GM19438 (cell line): ENCODE data around the gene CNTNAP2.

ENCODE experiments used
- ATAC-seq: cut with Tn5 transposase; IDR thresholded peaks from one replicate; pipeline ENCODE4 v1.9.1; 2021; ENCODE audit warnings: low read depth; ENCODE audit not compliant: unreplicated experiment

The CNTNAP2 gene

GRCh38 chr7:146960773-146961391 lies 844.3 kb downstream of the CNTNAP2 start:
- ATAC-seq = no peak

GRCh38 chr7:146961617-146962016 lies 845.0 kb downstream of the CNTNAP2 start:
- no peak for ATAC-seq

- ATAC-seq = no peak
Observed at GRCh38 chr7:146966274-146966673, 849.7 kb downstream of the CNTNAP2 start.

DNA sequence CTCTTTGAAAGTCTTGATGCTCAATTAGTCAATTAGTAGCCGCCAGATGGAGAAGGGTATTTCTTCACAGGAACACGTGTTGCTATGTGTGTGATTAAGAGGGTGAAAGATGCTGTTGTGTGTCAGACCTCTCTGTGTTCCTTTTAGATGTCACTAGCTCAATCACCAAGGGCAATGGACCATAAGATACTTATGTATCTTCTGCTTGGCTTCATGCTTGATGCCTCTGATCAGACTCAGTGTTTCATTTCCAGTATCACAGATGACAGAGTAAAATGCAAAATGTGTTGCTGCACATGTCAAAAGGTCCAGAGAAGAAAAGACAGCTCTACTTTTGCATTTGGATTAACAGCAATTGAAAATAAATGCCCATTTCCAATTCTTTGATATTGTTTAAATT lies 865.9 kb downstream of the CNTNAP2 start:
- no peak for ATAC-seq

DNA sequence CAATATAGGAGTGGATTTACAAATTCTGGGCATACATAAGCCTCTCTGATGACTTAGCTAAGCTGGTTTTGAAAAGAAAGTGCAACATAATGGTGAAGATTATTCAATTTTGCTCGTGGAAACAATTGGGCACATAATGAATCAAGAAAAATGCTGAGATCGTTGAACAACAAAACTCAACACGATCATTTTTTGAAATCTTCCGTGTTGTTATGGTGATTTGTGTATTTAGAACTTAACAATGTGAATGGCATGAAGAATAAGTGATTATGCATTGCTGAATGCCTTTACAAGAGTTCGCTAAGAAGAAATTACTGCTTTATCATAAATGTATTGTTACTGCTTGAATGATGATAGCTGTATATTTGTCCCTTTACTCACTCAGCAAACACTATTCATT lies 875.0 kb downstream of the CNTNAP2 start:
- ATAC-seq = no peak

GRCh38 chr7:146993764-146994163 lies 877.2 kb downstream of the CNTNAP2 start:
- no peak for ATAC-seq

DNA sequence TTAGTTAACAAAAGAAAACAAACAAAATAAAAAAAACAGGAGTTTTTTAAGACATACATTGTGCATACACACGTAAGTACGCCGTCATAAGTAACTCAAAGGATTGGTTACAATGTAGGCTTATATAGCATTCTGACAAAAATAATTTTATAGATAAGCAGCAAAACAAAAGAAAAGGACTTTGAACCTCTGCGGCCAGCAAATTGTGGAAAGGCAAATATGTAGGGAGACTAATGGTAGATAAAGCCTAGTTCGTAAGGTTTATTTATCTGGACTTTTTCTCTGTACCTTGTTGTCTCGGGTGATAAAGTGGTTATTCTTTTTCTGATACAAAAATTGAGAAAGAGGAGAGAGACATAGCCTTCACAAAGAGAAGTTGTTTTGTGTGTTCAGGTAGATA lies 891.9 kb downstream of the CNTNAP2 start:
- ATAC-seq = no peak

DNA sequence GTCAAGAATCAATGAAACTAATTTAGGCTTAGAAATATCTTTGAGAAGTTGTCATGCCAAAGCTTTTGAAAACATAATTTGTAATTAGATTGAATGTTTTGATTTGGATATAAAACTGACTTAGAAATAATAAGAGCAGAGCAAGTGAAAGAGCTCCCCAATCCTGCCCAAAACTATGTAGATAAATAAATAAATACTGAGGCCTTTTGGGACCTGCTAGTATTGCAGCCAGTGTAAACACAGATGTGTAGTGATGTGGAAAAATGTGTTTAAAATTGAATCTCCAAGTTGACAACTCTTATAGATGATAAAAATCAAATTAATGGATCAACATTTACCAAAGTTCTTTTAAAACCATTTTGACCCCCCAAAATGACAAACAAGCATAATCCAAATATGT lies 896.1 kb downstream of the CNTNAP2 start:
- no peak for ATAC-seq

- ATAC-seq = no peak
Observed at GRCh38 chr7:147013825-147014224, 897.2 kb downstream of the CNTNAP2 start.

DNA sequence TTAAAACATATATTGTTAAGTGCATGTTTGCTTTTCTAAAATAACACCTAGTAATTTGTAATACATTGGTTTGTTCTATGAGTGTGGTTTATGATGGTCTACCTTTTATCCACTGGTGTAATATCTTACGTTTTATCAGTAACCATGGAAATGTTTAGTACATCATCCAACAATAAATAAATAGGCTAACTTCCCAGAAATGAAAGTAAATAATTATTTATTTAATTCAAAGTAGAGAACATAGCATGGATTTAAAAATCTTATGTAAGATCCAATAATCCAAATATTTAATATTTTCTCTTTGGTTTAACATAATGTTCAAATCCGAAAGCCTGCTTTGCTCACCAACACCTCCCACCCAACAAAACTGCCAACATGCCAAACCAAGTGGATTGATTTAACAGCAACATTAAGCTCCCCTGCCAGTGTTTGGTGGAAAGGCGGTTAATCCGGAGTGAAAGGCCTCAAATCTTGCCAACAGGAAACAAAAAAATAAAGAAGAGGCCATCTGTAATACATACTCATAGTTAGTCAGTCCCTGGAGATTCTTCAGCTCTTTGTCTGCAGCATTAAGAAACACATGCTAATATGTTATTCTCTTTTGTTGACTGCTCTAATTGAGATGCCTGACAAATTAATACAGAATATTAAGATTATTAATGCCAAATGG lies 897.8 kb downstream of the CNTNAP2 start:
- no peak for ATAC-seq

GRCh38 chr7:147015999-147016398 lies 899.4 kb downstream of the CNTNAP2 start:
- no peak for ATAC-seq

DNA sequence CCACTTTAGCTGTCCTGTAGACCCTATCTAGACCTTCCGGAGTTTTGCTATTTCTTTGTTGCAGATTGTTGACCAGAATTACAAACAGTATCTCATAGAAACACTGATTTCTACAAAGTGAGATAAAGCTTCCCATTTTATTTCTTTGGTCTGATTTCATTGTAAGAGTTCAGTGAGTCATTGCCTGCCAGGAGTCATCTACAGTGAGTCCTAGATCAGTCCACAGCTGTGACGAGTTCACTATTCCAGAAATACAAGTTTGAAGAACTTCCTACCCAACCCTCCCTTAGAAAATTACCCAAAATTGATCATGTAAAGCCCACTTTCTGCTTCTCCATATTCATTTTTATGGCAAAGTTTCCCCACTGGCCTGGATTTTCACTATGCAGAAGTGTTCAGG lies 905.5 kb downstream of the CNTNAP2 start:
- ATAC-seq = no peak

- ATAC-seq = no peak
Observed at GRCh38 chr7:147023440-147023839, 906.8 kb downstream of the CNTNAP2 start.

GRCh38 chr7:147029953-147030352 lies 913.4 kb downstream of the CNTNAP2 start:
- no peak for ATAC-seq

DNA sequence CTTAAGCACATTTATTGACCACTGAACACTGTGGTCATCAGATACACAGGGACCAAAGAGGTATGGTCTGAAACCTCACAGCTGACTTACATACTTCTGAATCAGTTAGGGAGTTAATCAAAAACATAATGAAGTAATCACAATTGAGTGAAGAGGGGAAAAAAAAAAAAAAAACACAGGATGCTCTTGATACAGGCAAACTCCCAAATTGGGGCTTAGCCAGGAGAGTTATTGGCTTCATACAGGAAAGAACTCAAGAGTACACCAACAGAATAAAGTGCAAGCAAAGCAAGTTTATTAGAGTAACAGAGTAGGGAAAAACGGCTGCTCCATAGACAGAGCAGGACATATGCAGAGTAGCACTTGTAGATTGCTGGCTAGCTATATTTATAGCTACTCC lies 917.0 kb downstream of the CNTNAP2 start:
- no peak for ATAC-seq

DNA sequence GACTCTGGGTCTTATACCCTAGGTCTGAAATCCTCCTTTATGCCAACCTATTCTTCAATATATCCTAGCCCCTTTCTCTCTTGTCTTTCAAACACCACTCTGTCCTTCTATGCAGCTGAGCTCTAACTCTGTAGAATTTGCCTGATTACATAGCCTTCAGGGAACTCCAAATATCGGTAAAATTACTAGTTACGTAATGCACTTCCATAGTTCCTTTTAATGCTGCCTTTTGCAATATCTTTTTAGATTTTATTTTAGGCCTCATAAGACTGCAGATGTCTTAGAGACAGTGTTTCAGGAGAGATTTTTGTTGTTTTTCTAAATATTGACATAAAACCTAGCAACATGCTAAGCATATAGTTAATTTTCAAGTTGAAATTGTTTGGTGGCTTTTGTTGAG lies 924.8 kb downstream of the CNTNAP2 start:
- ATAC-seq = no peak

GRCh38 chr7:147044941-147045340 lies 928.3 kb downstream of the CNTNAP2 start:
- no peak for ATAC-seq

DNA sequence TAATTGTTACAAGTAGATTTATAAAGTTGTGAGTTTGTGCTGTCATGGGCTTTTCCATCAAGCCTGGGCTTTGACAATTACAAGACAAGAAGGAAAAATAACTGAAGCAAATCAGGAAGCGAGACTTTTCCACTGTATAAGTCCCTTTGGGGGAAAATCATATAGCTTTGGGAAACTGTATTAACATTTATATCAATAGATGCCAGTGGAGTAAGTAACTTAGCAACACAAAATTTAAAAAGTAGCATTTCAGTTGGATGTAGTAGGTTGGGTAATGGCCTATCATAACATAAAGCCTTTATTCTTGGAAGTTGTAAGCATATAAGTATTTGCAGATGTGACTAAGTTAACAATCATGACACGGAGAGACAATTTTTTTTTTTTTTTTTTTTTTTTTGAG lies 931.1 kb downstream of the CNTNAP2 start:
- no peak for ATAC-seq

DNA sequence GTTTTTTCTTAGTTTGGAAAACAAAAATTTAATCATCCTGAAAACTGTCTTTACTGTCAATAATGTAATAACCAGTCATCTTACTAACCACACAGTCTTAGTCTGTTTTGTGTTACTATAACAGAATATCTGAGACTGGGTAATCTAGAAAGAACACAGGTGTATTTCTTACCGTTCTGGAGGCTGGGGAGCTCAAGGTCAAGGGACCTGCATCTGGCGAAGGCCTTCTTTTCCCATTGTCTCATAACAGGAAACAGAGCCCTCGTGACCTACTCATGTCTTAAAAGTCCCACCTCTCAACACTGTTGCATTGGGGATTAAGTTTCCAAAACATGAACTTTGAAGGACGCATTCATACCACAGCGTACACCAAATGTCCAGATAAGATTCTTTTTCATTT lies 932.3 kb downstream of the CNTNAP2 start:
- ATAC-seq = no peak

DNA sequence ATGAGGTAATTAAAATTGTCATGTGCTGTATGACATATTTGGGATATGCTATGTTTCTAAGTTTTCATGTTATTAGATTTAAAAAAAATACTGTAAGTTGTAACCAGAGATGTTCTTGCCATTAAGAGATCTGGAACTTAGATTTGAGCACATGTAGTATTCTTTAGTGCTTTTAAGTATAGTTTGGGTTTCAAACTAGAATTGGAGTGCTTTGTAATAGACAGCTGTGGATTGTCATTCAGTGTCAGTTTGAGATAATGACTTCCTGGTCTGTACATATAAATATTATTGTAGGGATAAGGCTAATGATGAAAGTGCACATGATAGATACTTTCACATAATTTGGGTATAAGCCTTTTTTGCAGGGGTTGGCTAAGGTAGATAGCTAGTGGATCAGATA lies 936.2 kb downstream of the CNTNAP2 start:
- ATAC-seq = no peak

GRCh38 chr7:147053746-147054145 lies 937.1 kb downstream of the CNTNAP2 start:
- ATAC-seq = no peak

DNA sequence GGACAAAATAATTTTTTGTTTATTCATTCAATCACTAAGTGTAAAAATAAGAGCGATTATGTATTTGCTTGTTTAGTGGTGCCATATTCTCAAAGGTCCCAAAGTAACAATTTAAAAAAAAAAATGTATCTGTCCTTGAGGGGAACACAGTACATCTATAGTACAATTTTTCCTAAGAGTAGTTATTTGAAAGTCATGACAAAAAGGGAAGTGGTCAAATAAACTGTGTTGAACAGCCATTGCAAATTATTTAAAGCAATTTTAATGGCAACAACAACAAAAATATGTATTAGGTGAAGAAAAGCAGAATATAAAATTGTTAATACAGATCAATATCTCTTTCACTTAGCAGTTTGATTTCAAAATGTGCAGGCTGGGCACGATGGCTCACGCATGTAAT lies 943.5 kb downstream of the CNTNAP2 start:
- no peak for ATAC-seq

GRCh38 chr7:147062897-147063296 lies 946.3 kb downstream of the CNTNAP2 start:
- no peak for ATAC-seq
